ENCODE measurements around the gene PTGFRN.

Gene PTGFRN

DNA sequence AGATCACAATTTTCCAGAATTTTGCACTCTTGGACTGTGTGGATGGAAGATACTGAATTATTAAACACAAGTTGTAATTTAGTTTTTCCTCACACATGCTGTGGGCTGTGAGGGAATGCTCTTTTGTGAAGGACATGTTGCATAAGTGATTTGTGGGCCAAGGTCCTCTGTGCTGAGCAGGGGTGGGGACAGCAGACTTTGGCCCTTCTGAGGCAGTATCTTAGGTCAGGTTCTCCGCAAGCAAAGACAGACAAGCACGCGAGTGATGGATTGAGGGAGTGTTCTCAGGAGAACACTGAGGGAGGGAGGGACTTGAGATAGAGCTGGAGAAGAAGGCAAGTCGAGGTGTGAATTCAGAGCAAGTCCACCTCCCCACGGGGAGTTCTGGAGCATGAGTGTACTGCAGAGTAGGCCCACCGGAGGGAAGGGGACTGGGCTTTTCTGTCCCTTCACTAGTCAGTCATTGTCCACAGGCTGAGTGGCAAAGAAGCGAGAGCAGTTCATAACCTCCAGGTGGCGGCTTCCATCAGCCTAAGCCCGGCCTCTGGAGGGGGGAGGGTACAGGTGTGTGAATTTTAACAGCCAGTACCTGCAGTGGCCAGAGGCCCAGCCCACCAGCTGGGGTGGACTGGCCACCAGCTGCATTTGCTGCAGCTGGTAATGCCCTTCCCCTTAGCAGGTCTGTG is 72.7 kb downstream of the PTGFRN start:
- H3K4me3 Mint-ChIP-seq, result no peak overlapping the region
- peaks cover 10% of the 10 kb centered on the region for H3K4me1 Mint-ChIP-seq
- H3K27ac Mint-ChIP-seq (ENCODE audit: low read depth), result no peak overlapping the region
- peaks cover 4% of the 10 kb centered on the region for H3K27me3 Mint-ChIP-seq
- H3K9me3 Mint-ChIP-seq, result no peaks in the 10 kb centered on the region
- no peak for DNase-seq (ENCODE audit: low spot score in 2 of 2)
- ATAC-seq (replicated peaks; ENCODE audit: extremely low read depth, poor library complexity, severe bottlenecking), result no peak
- peaks cover 1% of the 10 kb centered on the region for H3K36me3 Mint-ChIP-seq (ENCODE audit: insufficient read depth)

DNA sequence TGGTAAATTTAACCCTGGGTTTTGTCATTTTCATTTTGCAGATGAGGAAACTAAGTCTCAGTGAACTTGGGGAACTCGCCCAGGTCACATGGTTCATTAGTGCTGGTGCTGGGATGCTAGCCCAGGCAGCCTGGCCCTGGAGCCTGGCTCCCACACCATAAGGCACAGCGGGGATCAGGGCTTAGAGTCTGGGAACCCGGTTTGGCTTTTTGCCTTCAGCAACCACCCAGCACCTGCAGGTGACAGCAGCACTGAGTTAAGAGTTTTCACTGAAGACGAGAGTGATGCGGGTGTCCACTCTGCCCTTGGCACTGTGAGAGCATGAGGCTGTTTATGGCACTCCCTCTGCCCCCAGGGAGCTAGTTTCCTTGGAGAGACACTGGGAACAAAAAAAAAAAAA is 73.4 kb downstream of the PTGFRN start:
- Mint-ChIP-seq H3K9me3 (no peaks in the 10 kb centered on the region), H3K4me3 (no peak overlapping the region), H3K4me1 (peaks cover 10% of the 10 kb centered on the region), H3K27ac (ENCODE audit: low read depth) (no peak overlapping the region), H3K36me3 (ENCODE audit: insufficient read depth) (peaks cover 1% of the 10 kb centered on the region), H3K27me3 (no peaks in the 10 kb centered on the region)
- ATAC-seq (replicated peaks; ENCODE audit: extremely low read depth, poor library complexity, severe bottlenecking), result no peak
- DNase-seq (ENCODE audit: low spot score in 2 of 2), result no peak

DNA sequence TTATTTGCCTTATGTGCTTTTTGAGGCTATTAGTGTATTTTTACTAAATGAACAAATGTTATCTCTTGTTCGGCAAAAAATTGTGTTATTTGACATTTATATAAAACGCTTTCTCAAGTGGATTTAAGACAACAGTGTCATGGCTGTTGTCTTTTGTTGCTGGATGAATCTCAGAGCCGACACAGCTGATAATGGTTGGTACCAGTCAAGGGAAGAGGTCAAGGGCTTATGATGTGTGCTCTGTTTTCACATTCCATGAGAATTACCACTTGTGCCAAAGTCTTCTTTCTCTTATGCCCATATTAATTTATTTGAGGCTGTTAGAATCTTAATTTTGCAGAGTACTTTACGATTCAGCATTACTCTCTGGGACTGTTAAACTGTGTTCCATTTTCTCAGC is 74.0 kb downstream of the PTGFRN start:
- Mint-ChIP-seq H3K27ac (ENCODE audit: low read depth) (no peak overlapping the region), H3K4me3 (no peak overlapping the region), H3K27me3 (no peaks in the 10 kb centered on the region), H3K4me1 (peaks cover 10% of the 10 kb centered on the region), H3K36me3 (ENCODE audit: insufficient read depth) (peaks cover 1% of the 10 kb centered on the region), H3K9me3 (no peaks in the 10 kb centered on the region)
- ATAC-seq (replicated peaks; ENCODE audit: extremely low read depth, poor library complexity, severe bottlenecking) (no peak), DNase-seq (ENCODE audit: low spot score in 2 of 2) (no peak)

DNA sequence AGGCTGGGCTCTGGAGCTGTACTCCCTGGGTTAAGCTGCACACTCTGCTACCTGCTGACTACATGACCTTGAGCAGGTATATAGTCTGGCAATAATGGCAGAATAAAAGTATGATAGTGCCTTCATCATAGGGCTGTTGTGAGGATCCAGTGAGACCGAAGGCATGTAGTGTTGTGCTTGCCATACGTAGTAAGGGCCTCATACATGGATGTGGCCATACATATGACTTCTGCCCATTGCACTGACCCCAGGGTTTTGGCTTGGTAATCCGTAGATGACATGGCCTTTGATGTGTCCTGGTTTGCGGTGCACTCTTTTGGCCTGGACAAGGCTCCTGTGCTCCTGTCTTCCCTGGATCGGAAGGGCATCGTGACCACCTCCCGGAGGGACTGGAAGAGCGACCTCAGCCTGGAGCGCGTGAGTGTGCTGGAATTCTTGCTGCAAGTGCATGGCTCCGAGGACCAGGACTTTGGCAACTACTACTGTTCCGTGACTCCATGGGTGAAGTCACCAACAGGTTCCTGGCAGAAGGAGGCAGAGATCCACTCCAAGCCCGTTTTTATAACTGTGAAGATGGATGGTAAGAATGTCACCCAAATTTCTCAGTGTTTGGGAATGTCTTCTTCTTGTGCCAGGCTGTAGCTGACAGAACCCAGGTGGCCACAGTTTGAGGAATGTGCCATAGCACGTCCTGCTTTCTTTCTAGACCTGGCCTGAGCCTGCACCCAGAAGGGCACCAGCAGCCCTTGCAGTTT is 74.9 kb downstream of the PTGFRN start:
- ATAC-seq (replicated peaks; ENCODE audit: extremely low read depth, poor library complexity, severe bottlenecking), result no peak
- no peaks in the 10 kb centered on the region for H3K27me3 Mint-ChIP-seq
- H3K27ac Mint-ChIP-seq (ENCODE audit: low read depth), result no peak overlapping the region
- H3K4me3 Mint-ChIP-seq, result no peak overlapping the region
- peaks cover 10% of the 10 kb centered on the region for H3K4me1 Mint-ChIP-seq
- no peaks in the 10 kb centered on the region for H3K9me3 Mint-ChIP-seq
- DNase-seq (ENCODE audit: low spot score in 2 of 2), result no peak
- H3K36me3 Mint-ChIP-seq (ENCODE audit: insufficient read depth), result peaks cover 1% of the 10 kb centered on the region

DNA sequence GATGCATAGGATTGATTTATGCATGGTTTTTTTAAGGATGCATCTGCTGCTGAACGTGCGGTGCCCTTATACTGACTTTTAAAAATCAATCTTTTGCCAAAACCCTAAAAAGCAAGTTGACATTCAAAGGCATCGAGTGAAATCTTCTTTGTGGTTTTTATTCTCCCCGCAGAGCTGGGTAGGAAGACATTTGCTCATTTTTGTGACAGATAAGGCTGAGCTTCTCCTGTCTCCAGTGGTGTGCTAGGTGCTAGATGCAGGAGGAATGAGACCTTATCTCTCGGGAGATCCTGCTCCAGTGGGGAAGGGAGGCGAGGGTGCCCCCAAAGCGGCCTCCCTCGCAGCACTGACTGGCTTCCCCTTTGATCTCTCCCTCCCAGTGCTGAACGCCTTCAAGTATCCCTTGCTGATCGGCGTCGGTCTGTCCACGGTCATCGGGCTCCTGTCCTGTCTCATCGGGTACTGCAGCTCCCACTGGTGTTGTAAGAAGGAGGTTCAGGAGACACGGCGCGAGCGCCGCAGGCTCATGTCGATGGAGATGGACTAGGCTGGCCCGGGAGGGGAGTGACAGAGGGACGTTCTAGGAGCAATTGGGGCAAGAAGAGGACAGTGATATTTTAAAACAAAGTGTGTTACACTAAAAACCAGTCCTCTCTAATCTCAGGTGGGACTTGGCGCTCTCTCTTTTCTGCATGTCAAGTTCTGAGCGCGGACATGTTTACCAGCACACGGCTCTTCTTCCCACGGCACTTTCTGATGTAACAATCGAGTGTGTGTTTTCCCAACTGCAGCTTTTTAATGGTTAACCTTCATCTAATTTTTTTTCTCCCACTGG is 76.9 kb downstream of the PTGFRN start:
- ATAC-seq (replicated peaks; ENCODE audit: extremely low read depth, poor library complexity, severe bottlenecking), result peak; percentile 25
- Mint-ChIP-seq H3K36me3 (ENCODE audit: insufficient read depth) (peaks cover 1% of the 10 kb centered on the region), H3K27ac (ENCODE audit: low read depth) (peak overlapping the region; percentile 14), H3K4me1 (peaks cover 13% of the 10 kb centered on the region), H3K9me3 (no peaks in the 10 kb centered on the region), H3K27me3 (no peaks in the 10 kb centered on the region), H3K4me3 (peak overlapping the region; percentile 63)
- DNase-seq (ENCODE audit: low spot score in 2 of 2), result no peak

DNA sequence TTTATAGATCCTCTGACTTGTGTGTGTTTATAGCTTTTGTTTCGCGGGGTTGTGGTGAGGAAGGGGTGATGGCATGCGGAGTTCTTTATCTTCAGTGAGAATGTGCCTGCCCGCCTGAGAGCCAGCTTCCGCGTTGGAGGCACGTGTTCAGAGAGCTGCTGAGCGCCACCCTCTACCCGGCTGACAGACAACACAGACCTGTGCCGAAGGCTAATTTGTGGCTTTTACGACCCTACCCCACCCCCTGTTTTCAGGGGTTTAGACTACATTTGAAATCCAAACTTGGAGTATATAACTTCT is 77.5 kb downstream of the PTGFRN start:
- peaks cover 17% of the 10 kb centered on the region for H3K4me1 Mint-ChIP-seq
- peaks cover 1% of the 10 kb centered on the region for H3K36me3 Mint-ChIP-seq (ENCODE audit: insufficient read depth)
- peak overlapping the region; percentile 14 for H3K27ac Mint-ChIP-seq (ENCODE audit: low read depth)
- peak overlapping the region; percentile 63 for H3K4me3 Mint-ChIP-seq
- H3K9me3 Mint-ChIP-seq, result no peaks in the 10 kb centered on the region
- ATAC-seq (replicated peaks; ENCODE audit: extremely low read depth, poor library complexity, severe bottlenecking) (peak; percentile 83), DNase-seq (ENCODE audit: low spot score in 2 of 2) (no peak)
- no peaks in the 10 kb centered on the region for H3K27me3 Mint-ChIP-seq

DNA sequence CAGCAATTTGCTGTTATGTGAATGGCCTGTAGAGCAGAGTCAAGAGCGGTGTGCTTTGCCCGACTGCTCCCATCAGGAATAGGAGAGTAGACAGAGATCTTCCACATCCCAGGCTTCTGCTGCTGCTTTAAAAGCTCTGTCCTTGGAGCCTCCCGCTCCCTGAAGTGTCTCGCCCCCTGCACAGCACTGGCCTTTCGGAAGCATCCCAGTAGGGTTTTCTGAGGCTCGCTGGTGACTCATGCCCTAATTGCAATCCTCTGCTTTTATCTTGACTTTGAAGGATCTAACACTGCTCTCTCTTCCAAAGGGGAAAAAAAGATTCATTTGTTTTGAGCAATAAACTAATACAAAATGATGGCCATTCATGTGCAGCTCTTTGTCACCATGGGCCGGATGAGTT is 78.5 kb downstream of the PTGFRN start:
- DNase-seq (ENCODE audit: low spot score in 2 of 2) (no peak), ATAC-seq (replicated peaks; ENCODE audit: extremely low read depth, poor library complexity, severe bottlenecking) (no peak)
- H3K27ac Mint-ChIP-seq (ENCODE audit: low read depth), result no peak overlapping the region
- no peaks in the 10 kb centered on the region for H3K9me3 Mint-ChIP-seq
- peaks cover 1% of the 10 kb centered on the region for H3K36me3 Mint-ChIP-seq (ENCODE audit: insufficient read depth)
- peaks cover 17% of the 10 kb centered on the region for H3K4me1 Mint-ChIP-seq
- H3K4me3 Mint-ChIP-seq, result no peak overlapping the region
- H3K27me3 Mint-ChIP-seq, result no peaks in the 10 kb centered on the region

DNA sequence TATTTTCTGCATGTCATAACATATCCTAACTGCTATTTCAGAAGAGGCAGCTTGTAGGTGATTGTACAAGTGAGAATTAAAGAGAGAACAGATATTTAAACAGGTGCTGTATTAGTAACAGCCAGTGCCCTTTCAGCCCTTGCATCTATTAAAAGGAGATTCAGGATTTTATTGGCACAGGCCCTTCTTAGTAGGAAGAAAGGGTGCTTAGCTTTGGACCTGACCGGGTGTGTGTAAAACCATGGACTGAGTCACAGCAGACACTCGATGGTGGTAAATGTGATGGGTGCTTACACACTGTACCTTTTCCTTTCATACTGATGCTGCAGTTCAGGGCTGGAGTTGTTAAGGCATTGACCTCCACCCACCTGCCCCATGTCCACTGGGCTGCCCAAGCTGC is 79.2 kb downstream of the PTGFRN start:
- no peak overlapping the region for H3K4me3 Mint-ChIP-seq
- peaks cover 17% of the 10 kb centered on the region for H3K4me1 Mint-ChIP-seq

DNA sequence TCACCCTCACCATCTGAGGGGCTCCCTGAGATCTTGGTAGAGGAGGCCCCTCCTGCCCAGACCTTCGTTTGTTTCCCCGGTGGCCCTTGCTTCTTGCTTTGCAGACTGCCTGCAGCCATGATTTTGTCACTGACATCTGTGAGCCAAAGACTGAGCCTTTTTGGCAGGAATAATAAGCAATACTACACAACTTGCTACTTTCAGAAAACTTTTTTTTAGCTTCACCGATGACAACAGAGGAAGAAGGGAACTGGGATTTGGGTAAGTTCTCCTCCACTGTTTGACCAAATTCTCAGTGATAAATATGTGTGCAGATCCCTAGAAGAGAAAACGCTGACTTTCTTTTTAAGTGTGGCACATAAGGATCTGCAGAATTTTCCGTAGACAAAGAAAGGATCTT is 80.1 kb downstream of the PTGFRN start:
- Mint-ChIP-seq H3K36me3 (ENCODE audit: insufficient read depth) (no peaks in the 10 kb centered on the region), H3K4me1 (peaks cover 17% of the 10 kb centered on the region), H3K27me3 (no peaks in the 10 kb centered on the region), H3K27ac (ENCODE audit: low read depth) (no peak overlapping the region), H3K9me3 (no peaks in the 10 kb centered on the region), H3K4me3 (no peak overlapping the region)
- ATAC-seq (replicated peaks; ENCODE audit: extremely low read depth, poor library complexity, severe bottlenecking) (no peak), DNase-seq (ENCODE audit: low spot score in 2 of 2) (no peak)

More for the DNA sequence above, 79.2 kb downstream of the PTGFRN start:
- Mint-ChIP-seq H3K27ac (ENCODE audit: low read depth) (no peak overlapping the region), H3K9me3 (no peaks in the 10 kb centered on the region), H3K36me3 (ENCODE audit: insufficient read depth) (peaks cover 1% of the 10 kb centered on the region), H3K27me3 (no peaks in the 10 kb centered on the region)
- ATAC-seq (replicated peaks; ENCODE audit: extremely low read depth, poor library complexity, severe bottlenecking), result no peak
- DNase-seq (ENCODE audit: low spot score in 2 of 2), result no peak

DNA sequence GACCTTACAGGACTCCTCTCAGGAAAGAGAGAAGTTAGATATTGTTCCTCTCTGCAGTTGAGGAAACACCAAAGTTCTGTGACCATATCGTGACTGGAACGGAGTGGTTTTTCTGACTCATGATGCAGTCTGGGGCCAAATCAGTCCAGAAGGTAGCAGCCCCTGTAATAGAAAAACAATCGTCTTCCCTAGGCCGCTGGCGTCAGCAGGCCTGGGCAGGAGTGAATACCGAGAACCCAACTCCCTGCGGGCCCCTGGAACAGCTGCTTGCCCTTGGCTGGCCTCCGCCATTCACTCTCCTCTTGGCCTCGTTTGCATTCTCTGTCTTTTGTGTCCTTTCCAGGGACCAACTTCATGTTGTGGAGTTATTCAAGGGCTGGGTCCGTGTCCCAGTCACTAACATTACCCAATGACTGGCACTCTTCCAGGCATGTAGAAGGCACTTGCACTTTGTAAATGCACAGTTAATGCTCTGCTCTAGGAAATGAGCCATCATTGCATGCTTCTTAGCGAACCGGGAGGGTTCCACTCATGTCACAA is 81.0 kb downstream of the PTGFRN start:
- Mint-ChIP-seq H3K27ac (ENCODE audit: low read depth) (no peak overlapping the region), H3K27me3 (no peaks in the 10 kb centered on the region), H3K4me3 (no peak overlapping the region), H3K36me3 (ENCODE audit: insufficient read depth) (no peaks in the 10 kb centered on the region), H3K9me3 (no peaks in the 10 kb centered on the region), H3K4me1 (peaks cover 17% of the 10 kb centered on the region)
- ATAC-seq (replicated peaks; ENCODE audit: extremely low read depth, poor library complexity, severe bottlenecking) (no peak), DNase-seq (ENCODE audit: low spot score in 2 of 2) (no peak)

DNA sequence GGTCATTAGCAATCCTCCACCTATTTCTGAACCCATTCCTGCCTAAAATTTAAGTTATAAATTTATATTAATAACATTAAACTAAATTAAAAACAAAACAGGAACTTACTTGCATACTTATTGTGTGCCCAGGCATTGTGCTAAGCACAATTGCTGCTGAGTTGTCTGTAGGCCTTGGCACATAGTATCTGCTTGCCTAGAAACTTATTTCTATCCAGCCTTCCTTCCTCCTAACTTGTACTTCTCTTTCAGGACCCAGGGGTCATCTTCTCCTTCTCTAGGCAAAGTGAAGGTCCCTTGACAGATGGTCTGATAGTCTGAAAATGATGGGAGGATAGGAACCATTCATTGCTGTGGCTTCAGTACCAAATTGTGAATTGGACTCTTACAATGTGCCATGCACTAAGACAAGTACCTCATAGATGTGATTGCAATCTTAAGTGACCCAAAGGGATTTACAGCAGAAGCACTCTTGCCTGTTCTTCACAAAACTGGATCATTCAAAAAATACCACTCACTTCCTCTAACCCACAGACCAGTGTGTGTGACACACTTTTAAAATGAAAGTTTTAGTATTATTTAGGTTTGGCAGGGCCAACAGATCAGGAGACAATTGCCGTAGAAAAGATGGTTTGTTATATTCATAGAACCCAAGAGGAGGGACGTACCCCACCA is 81.6 kb downstream of the PTGFRN start:
- no peak for DNase-seq (ENCODE audit: low spot score in 2 of 2)
- H3K27me3 Mint-ChIP-seq, result no peaks in the 10 kb centered on the region
- H3K4me3 Mint-ChIP-seq, result no peak overlapping the region
- no peaks in the 10 kb centered on the region for H3K36me3 Mint-ChIP-seq (ENCODE audit: insufficient read depth)
- H3K27ac Mint-ChIP-seq (ENCODE audit: low read depth), result no peak overlapping the region
- H3K4me1 Mint-ChIP-seq, result peaks cover 17% of the 10 kb centered on the region
- no peaks in the 10 kb centered on the region for H3K9me3 Mint-ChIP-seq
- no peak for ATAC-seq (replicated peaks; ENCODE audit: extremely low read depth, poor library complexity, severe bottlenecking)

DNA sequence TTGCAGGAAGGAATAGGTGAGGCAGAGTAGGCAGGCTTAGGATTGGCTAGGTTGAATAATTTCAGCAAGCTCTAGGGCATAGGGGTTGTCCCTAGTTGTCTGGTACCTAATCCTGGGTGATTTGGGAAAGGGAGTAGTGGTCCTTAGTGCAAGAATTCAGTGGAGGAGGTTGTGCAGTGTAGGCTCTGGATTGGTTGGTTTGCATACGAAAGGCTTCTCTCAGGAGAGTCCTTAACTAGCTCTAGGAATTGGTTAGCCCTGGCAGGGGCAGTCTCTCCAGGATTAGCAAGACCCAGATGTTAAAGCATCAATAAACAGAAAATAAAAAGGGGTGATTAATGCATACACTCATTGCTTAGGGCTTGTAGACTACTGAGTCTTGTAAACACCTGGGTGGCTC is 82.2 kb downstream of the PTGFRN start:
- ATAC-seq (replicated peaks; ENCODE audit: extremely low read depth, poor library complexity, severe bottlenecking) (no peak), DNase-seq (ENCODE audit: low spot score in 2 of 2) (no peak)
- H3K27ac Mint-ChIP-seq (ENCODE audit: low read depth), result no peak overlapping the region
- no peaks in the 10 kb centered on the region for H3K9me3 Mint-ChIP-seq
- peaks cover 12% of the 10 kb centered on the region for H3K4me1 Mint-ChIP-seq
- H3K27me3 Mint-ChIP-seq, result no peaks in the 10 kb centered on the region
- no peaks in the 10 kb centered on the region for H3K36me3 Mint-ChIP-seq (ENCODE audit: insufficient read depth)
- H3K4me3 Mint-ChIP-seq, result no peak overlapping the region
